HG03521 (cell line): ENCODE results near the gene PHKA1.
"Not testable (repeated sequence)": the region's sequence is repeated elsewhere in the genome, so short reads cannot be mapped to it uniquely, and the experiment has no call there.

Source experiments
- ATAC-seq: cut with Tn5 transposase; IDR thresholded peaks from one replicate; pipeline ENCODE4 v1.9.1; 2021; ENCODE audit warnings: mild to moderate bottlenecking, moderate library complexity; ENCODE audit not compliant: unreplicated experiment

PHKA1 gene

DNA sequence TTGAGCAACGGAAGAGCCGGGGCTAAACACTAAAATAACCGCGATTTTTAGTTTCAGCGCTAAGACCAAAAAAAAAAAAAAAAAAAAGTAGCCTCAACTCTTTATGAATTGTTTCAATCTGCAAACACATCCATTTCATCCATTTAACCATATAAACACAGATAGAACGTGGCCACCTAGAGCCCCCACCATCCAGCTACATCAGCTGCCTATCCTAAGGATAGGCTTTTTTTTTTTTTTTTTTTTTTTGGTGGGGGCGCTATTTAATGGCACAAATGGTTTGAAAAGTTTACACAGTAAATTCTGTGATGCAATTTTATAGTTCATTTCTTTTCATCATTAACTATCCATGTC, 141.0 kb downstream of the PHKA1 start:
- peak; percentile 17 for ATAC-seq

DNA sequence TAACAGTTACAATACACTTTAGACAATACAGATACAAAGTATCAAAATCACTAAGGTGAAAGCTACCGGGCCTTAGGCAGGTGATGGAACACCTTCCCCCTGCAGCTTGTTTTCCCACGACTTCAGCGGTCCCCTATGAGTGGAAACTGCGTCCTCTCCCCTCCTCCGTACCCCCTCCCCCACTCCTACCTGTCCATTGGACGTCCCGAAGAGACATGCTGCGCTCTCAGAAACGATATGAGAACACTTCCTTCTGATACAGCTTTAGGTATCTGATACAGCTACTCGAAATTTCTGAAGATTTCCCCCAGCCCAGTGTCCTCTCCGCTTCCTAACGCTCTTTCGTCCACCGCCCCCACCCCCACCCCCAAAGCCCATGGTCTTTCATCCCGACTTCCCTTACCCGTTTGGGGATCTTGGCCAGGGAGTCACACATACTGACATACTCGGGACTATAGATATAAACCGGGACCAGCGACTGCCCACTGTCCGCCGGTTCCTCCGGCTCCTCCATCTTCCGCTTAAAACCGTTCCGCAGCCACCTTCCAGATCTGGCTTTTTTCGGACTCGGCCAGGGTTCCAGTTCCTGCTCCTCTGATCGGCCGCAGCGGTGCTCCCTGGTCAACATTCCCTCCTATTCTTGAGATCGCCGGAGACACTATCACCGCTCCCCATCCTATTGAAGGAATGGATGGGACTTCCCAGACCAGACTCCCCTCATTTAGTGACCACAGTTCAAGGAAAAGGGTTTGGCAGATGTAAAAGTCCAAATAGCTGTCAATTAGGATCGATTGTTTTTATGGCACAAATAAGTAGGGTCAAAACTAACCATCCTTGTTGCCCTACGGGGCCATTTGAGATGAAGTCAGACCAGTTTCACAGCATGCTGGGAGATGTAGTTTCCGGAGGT, 141.6 kb downstream of the PHKA1 start, which contains the start of gene HDAC8:
Gene HDAC8 (minus strand): TSS at position 596 of the 910 bp plus-strand sequence. CDS start 82 bp downstream, at position 514.
- peak; percentile 97 for ATAC-seq

DNA sequence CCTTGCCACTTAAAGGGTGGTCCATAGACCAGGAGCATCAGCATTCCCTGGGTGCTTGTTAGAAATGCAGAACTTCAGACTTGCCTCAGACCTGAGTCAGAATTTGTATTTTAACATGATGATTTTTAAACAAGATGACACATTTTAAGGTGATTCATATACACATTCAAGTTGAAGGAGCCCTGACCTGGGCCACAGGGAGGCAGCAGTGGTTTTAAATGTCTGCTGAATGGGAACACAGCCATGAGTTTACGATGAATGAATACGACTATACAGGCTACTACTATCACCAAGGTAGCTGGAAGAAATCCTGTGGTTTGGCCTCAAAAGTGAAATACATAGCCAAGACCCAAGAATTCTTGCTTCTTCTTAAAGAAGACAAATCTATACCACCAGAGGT, 144.3 kb downstream of the PHKA1 start:
- no peak for ATAC-seq

DNA sequence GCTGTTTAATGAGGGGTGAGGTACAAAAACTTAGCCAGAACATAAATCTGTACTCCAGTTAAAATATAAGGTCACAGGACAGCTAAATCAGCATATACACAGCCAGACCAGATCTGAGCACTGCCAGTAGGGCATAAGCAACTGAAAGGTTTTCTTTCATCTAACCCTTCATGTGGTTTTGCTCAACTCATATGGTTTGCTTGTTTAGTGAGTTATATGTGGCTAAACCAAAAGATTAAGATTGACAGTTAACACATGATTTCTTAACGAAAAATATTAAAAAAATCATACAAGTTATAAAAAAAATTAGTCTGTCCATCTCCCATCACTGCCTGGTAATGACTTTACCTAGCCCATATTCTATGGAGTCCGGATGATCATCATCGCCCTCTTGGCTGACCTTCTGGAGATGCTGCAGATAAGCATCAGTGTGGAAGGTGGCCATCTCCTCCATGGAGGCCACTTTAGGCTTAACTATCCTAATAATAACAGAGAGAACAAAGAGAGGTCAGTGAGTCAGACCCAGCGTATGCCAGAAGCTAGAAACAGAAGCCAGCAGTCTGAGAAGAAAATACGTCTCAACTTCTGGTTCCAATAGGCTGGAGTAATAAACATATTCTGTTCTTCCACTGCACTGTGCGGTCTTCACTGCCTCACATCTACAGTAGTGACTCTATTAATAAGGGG, 145.6 kb downstream of the PHKA1 start:
- ATAC-seq, result no peak

DNA sequence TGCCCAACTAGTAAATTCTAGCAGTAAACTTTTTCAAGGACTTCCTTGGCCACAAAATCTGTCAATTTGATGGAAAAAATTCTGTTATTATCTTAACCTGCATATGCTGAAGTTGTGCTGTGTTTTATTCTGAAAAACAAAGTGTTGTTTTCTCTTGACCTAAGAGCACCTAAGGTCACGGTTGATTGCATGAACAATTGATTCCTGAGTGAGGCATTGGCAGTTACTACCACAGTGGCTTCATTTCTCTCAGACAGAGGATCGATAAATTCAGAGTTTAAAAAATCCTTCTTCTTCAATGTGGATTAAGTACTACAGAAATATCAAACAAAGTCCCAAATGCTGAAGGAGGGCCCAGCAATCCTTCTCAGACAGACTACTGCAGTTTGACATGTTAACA, 147.7 kb downstream of the PHKA1 start:
- no peak for ATAC-seq

DNA sequence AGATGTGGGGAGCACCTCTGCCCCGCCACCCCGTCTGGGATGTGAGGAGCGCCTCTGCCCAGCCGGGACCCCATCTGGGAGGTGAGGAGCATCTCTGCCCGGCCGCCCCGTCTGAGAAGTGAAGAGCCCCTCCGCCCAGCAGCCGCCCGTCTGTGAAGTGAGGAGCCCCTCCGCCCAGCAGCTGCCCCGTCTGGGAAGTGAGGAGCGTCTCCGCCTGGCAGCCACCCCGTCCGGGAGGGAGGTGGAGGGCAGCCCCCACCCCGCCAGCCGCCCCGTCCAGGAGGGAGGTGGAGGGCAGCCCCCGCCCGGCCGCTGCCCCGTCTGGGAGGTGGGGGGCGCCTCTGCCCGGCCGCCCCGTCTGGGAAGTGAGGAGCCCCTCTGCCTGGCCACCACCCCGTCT, 154.5 kb downstream of the PHKA1 start:
- ATAC-seq, result not testable (repeated sequence)

DNA sequence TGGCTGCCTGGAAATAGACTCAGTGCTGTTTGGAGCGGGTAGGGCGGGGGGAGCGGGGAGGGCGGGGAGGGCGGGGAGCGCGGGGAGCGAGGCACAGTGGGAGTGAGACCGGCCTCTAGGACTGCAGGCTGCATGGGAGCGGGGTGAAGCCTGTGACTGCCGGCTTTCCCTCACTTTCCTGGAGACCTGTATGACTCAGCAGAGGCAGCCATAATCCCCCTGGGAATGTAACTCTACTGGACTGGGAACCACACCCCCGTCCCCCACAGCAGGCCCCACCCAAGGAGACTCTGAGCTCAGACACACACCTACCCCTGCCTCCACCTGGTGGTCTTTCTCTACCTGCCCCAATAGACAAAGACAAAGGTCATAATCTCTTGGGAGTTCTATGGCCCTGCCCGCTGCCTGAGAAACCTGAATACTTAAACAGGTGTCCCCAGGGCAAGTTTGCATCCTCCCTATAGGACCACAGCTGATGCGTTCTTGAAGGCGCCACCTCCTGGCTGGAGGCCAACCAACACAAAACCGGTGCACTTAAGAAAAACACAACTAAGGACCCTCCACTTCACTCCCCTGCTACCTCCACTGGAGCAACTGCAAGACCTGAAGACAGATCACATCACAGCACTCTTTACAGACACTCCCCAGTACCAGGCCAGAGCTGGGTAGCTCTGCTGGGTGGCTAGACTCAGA, 159.5 kb downstream of the PHKA1 start:
- ATAC-seq, result no peak

DNA sequence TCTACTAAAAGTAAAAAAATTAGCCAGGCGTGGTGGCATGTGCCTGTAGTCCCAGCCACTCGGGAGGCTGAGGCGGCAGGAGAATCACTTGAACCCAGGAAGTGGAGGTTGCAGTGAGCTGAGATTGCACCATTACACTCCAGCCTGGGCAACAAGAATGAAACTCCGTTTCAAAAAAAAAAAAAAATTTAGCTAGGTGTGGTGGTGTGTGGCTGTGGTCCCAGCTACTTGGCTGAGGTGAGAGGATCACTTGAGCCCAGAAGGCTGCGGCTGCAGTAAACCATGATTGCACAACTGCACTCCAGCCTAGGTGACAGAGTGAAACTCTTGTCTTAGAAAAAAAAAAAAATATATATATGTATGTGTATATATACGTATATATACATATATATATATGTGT, 161.7 kb downstream of the PHKA1 start:
- not testable (repeated sequence) for ATAC-seq

DNA sequence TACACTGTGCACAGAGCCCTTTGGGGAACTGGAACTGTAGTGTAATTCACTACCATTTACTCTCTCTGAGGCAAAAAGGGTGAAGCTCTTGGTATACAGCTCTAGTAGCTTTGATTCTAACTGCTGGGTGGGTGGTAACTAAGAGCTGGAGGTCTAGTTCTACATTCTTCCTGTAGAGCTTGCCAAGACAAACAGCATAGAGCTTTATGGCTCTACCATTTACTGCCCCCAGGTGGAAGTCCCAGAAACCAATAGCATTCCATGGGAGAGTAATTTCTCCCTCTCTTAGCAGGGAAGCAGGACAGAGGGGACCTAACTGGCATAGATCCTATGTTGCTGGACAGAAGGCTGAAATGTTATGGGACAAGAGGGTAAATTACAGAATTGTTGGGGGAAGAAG, 168.1 kb downstream of the PHKA1 start:
- no peak for ATAC-seq

DNA sequence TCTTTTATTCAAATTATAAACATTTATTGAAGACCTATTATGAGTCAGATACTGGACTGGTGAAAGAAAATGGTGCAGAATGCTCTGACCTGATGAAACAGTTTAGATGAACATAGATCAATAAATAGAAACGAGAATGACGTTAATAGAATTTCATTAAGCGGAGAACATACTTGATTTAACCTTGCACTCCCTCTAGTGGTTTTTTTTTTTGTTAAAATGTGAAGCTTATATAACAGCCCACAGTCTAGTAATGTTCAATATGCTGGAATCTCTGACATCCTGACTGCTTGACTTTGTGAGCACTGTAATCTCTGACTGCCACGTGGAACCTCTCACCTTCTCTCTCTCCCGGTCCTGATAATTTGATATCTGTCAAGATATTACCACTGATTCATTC, 173.8 kb downstream of the PHKA1 start:
- ATAC-seq, result no peak

DNA sequence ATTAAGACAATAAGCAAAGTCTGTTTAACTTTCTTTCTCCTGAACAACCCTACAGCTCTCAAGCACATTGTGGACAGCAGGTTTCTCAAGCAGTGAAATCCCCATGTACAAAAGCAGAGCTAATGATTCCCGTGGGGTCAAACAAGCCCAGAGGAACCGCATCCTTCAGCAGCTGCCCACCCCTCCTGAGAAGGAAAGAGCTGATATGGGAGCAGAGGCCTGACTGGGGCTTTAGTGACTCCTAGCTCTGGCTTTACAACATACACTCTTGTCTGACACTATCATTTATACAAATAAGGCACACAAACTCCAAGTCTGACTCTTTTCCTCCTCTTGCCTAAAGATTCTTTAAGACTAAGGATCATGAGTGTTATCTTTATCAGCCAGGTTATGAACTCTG, 174.3 kb downstream of the PHKA1 start:
- no peak for ATAC-seq

DNA sequence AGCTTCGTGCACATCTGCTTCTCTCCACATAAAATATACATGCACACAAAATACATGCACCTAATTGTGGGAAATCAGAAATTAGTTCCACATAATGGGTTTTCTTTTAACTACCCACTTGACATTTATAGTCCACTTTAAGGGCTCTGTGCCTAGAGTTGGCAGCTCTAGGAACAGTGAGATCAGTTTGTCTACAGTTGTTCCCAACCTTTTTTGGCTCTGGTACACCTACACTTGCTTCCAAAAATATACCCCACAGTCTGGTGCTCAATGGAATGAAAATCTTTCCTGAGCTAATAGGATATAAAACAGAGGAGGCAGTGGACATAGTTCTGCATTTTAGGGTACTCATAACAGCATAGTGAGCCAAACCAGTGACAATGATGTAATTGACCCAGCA, 177.6 kb downstream of the PHKA1 start:
- ATAC-seq, result no peak

DNA sequence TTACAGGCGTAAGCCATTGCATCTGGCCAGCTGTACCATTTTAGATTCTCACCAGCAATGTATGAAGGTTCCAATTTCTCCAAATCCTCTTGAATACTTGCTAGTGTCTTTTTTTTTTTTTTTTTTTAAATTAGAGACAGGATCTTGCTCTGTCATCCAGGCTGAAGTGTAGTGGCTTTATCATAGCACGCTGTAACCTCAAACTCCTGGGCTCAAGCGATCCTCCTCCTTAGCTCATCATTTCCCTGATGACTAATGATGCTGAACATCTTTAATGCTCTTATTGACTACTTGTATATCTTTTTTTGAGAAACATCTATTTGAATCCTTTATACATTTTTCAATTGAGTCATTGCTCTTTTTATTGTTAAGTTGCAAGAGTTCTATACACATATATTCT, 181.7 kb downstream of the PHKA1 start:
- ATAC-seq, result no peak
